ENCODE measurements around the gene DOCK3. TPM values are rescaled to one million over a fixed set of nuclear protein-coding genes. Genes with fewer than 3 reads are reported as not detected.
A peak's percentile ranks its signal among the peaks of the same experiment; 100 is the strongest.

DOCK3 gene
- total RNA-seq, 1 donor from 2014 or later = 10.0 TPM

DNA sequence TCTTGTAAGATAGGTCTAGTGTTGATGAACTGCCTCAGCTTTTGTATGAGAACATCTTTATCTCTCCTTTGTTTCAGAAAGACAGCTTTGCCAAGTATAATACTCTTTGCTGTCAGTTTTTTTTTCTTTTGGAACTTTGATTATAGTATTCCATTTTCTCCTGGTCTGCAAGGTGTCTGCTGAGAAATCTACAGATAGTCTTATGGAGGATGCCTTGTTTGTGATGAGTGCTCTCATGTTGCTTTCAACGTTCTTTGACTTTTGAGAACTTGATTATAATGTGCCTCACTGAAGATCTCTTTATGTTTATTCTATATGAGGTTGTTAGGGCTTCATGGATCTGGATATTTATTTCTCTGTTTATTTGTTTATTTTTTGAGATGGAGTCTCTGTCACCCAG is 60.3 kb downstream of the DOCK3 start:
- peaks cover 7% of the 10 kb centered on the region for H3K4me1 Mint-ChIP-seq (ENCODE audit: low read depth)
- peaks cover 5% of the 10 kb centered on the region for H3K9me3 Mint-ChIP-seq (ENCODE audit: low read depth)
- TF ChIP-seq, protein P1, sequence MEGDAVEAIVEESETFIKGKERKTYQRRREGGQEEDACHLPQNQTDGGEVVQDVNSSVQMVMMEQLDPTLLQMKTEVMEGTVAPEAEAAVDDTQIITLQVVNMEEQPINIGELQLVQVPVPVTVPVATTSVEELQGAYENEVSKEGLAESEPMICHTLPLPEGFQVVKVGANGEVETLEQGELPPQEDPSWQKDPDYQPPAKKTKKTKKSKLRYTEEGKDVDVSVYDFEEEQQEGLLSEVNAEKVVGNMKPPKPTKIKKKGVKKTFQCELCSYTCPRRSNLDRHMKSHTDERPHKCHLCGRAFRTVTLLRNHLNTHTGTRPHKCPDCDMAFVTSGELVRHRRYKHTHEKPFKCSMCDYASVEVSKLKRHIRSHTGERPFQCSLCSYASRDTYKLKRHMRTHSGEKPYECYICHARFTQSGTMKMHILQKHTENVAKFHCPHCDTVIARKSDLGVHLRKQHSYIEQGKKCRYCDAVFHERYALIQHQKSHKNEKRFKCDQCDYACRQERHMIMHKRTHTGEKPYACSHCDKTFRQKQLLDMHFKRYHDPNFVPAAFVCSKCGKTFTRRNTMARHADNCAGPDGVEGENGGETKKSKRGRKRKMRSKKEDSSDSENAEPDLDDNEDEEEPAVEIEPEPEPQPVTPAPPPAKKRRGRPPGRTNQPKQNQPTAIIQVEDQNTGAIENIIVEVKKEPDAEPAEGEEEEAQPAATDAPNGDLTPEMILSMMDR (IDR thresholded peaks at IDR 0.05; ENCODE audit: unreplicated experiment) = no peak
- H3K36me3 Mint-ChIP-seq (ENCODE audit: insufficient read depth) = peaks cover 6% of the 10 kb centered on the region
- no peak overlapping the region for H3K4me3 Mint-ChIP-seq (ENCODE audit: low read depth)
- H3K27me3 Mint-ChIP-seq = no peaks in the 10 kb centered on the region
- no peak for DNase-seq (ENCODE audit: low spot score, unreplicated experiment)
- H3K27ac Mint-ChIP-seq = no peak overlapping the region

DNA sequence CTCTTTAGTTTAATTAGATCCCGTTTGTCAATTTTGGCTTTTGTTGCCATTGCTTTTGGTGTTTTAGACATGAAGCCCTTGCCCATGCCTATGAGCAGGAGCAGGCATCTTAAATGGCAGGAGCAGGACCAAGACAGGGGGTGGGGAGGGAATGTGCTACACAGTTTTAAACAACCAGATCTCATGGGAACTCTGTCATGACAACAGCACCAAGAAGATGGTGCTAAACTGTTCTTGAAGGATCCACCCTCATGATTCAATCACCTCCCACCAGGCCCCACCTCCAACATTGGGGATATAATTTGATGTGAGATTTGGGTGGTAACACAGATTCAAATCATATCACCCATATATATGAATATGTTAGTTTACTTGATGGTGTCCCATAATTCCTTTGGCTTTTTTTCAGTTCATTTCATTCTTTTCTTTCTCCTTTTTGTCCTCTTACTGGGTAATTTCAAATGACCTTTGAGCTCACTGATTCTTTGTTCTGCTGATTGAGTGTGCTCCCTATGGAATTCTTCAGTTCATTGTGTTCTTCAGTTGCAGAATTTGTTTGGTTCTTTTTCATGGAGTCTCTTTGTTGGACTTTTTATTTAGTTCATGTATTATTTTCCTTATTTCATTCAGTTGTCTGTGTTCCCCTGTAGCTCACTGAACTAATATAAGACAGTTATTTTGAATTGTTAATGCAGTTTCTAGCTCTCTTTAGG is 62.6 kb downstream of the DOCK3 start:
- Mint-ChIP-seq H3K9me3 (ENCODE audit: low read depth) (peaks cover 7% of the 10 kb centered on the region), H3K27ac (peak overlapping the region; percentile 53), H3K4me3 (ENCODE audit: low read depth) (no peak overlapping the region), H3K36me3 (ENCODE audit: insufficient read depth) (peaks cover 6% of the 10 kb centered on the region), H3K4me1 (ENCODE audit: low read depth) (peaks cover 7% of the 10 kb centered on the region), H3K27me3 (no peaks in the 10 kb centered on the region)
- DNase-seq (ENCODE audit: low spot score, unreplicated experiment) = no peak
- TF ChIP-seq, protein P1 (IDR thresholded peaks at IDR 0.05; ENCODE audit: unreplicated experiment) = no peak

DNA sequence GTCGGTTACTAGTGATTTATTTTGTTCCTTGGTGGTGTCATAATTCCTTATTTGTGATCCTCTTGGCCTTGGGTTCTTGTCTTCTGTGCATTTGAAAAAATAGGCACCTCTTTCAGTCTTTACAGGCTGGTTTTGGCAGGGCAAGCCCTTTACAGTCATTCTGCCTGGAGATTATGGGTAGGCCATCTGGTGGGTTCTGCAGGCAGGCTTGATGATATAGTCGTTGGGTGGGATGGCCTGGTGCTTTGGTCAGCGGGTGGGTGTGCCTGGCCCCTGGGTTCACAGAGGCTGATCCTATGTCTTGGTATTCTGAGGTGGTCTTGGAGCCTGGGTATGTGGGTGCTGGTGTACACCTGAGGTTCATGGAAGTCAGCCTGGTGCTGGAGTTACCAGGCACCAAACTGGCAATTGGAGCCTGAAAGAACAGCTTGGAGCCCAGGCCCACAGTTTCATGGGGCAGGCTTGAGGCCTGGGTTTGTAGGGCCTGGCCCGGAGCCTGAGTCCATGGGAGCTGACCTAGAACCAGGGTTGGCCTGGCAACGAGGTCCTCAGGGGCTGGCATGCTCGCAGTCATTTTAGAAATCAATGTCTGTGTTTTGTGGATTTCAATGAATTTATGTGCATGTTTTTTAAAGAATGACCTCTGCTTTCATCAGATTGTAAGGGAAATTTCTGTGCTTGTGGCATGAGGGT is 63.3 kb downstream of the DOCK3 start:
- Mint-ChIP-seq H3K9me3 (ENCODE audit: low read depth) (peaks cover 7% of the 10 kb centered on the region), H3K27me3 (no peaks in the 10 kb centered on the region), H3K27ac (peak overlapping the region; percentile 53), H3K4me3 (ENCODE audit: low read depth) (no peak overlapping the region), H3K4me1 (ENCODE audit: low read depth) (peaks cover 7% of the 10 kb centered on the region), H3K36me3 (ENCODE audit: insufficient read depth) (peaks cover 6% of the 10 kb centered on the region)
- TF ChIP-seq, protein P1 (IDR thresholded peaks at IDR 0.05; ENCODE audit: unreplicated experiment) = no peak
- no peak for DNase-seq (ENCODE audit: low spot score, unreplicated experiment)

DNA sequence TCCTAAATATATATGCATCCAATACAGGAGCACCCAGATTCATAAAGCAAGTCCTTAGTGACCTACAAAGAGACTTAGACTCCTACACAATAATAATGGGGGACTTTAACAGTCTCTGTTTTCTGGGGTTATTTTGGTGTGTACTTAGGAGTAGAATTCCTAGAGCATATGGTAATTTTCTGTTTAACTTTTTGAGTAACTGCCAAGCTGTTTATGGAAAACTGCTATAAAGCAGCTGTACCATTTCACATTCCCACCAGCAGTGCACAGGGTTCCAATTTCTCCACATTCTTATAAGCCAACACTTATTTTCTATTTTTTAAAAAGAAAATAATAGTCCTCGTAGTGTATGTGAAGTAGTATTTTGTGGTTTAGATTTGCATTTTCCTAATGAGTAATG is 68.9 kb downstream of the DOCK3 start:
- Mint-ChIP-seq H3K36me3 (ENCODE audit: insufficient read depth) (peaks cover 3% of the 10 kb centered on the region), H3K27me3 (no peaks in the 10 kb centered on the region), H3K4me3 (ENCODE audit: low read depth) (no peak overlapping the region), H3K27ac (no peak overlapping the region), H3K9me3 (ENCODE audit: low read depth) (peaks cover 2% of the 10 kb centered on the region), H3K4me1 (ENCODE audit: low read depth) (no peaks in the 10 kb centered on the region)
- TF ChIP-seq, protein P1 (IDR thresholded peaks at IDR 0.05; ENCODE audit: unreplicated experiment) = no peak
- DNase-seq (ENCODE audit: low spot score, unreplicated experiment) = no peak

DNA sequence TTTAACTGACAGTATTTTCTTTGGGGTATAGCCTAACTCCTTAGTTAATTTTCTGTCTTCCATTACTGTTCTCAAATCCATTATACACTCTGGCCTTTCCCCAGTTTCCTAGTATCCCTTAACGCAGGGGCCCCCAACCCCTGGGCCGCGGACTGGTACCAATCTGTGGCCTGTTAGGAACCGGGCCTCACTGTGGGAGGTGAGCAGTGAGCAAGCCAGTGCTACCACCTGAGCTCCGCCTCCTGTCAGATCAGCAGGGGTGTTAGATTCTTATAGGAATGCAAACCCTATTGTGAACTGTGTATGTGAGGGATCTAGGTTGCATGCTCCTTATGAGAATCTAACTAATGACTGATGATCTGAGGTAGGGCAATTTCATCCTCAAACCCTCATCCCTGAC is 75.1 kb downstream of the DOCK3 start:
- Mint-ChIP-seq H3K27me3 (no peaks in the 10 kb centered on the region), H3K9me3 (ENCODE audit: low read depth) (no peaks in the 10 kb centered on the region), H3K36me3 (ENCODE audit: insufficient read depth) (peaks cover 3% of the 10 kb centered on the region), H3K27ac (no peak overlapping the region), H3K4me3 (ENCODE audit: low read depth) (no peak overlapping the region), H3K4me1 (ENCODE audit: low read depth) (peaks cover 5% of the 10 kb centered on the region)
- DNase-seq (ENCODE audit: low spot score, unreplicated experiment) = no peak
- TF ChIP-seq, protein P1 (IDR thresholded peaks at IDR 0.05; ENCODE audit: unreplicated experiment) = no peak
